GM18873 (cell line): ENCODE measurements around the gene C16orf74.

Experiments
- ATAC-seq: cut with Tn5 transposase; IDR thresholded peaks from one replicate; pipeline ENCODE4 v1.9.1; 2021; ENCODE audit warnings: mild to moderate bottlenecking, moderate library complexity, moderate number of reproducible peaks; ENCODE audit not compliant: unreplicated experiment, low FRiP score

C16orf74 gene

DNA sequence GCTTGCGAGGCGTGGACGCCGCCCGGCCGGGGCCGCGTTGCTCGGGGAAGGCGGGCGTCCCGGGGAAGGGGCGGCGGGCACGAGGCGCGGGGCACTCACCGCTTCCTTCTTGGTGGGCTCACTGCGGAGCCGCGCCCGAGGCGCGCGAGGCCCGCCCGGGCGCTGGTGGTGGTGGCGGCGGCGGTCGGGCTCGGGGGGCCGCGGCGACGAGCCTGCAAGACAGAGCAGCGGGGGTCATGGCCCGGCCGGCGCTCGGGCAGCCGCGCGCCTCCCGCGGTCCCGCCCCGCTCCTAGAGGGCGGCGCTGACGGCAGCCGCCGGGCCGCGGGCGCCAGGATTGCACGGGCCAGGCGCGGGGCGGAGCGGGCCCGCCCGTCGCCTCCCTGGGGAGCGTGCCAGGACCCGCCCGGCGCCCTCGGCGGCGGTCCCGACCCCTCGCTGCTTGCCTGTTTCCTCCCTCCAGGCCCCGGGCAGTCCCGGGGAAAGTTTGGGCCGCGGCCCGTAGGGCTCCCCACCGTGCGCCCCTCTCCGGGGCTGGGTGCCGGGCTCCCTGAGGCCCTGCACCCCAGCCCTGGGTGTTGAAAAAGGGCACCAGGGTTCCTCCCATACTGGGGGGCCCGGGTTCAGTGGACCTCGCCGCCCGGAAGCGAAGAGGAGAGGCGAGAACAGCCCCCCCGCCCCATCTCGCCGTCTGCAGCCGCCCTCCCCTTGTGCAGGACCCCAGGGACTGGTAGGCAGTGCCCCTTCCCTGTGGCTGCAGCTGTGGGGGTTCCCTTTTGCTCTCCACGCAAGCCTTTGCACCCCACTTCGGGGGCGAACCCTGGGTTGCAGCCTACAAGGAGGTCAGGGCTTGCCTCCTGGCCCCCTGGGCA, at the start of gene C16orf74:
TSS of gene C16orf74 (minus strand) at position 270 of the 871 bp plus-strand sequence. CDS start 15,879 bp downstream, outside the sequence.
- ATAC-seq = no peak

DNA sequence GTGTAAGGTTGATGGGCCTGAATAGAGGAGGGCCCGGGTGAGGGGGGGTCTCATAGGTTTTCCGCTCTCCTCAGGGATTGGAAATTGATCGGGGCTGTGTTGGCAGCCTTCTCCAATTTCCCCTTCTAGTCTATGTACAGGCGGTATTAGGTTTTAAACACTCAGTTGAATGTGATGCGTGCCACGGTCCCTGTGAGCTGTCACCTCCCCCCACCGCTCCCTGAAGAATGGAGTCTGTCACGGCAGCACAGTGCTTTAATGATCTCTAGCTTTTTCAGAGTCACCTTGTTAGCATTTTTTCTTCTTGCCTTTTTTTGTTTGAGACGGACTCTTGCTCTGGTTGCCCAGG, 49.4 kb upstream of the C16orf74 start:
- no peak for ATAC-seq

GRCh38 chr16:85799497-85800320, 48.8 kb upstream of the C16orf74 start, which contains the start of the genes COX4I1 and EMC8:
Gene COX4I1 (plus strand): TSS chr16:85799695. CDS start chr16:85801206, 1,511 bp downstream.
Gene EMC8 (minus strand): TSS chr16:85799544. CDS start chr16:85799295, 249 bp downstream.
- peak; percentile 62 for ATAC-seq

GRCh38 chr16:85798901-85799496, 48.1 kb upstream of the C16orf74 start:
- no peak for ATAC-seq

GRCh38 chr16:85798283-85798776, 47.4 kb upstream of the C16orf74 start:
- ATAC-seq = no peak

DNA sequence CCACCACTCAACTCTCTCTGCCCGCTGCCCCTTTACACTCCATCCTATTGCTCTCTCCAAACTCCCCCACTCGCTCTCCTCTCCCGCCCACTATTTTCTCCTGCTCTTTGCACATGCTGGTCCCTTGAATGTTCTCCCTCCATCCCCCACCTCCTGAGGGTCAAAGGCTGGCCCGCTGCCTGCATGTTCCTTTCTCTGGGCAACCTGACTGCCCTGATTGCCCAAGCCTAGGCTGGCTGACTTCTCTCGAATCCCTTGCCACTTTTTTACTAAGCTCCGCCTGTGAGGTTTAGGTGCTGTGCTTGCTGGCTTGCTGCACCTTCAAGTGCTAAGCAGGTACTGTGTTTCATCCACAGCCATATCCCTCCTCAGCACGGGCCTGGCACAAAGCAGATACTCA, 45.7 kb upstream of the C16orf74 start:
- ATAC-seq = no peak

DNA sequence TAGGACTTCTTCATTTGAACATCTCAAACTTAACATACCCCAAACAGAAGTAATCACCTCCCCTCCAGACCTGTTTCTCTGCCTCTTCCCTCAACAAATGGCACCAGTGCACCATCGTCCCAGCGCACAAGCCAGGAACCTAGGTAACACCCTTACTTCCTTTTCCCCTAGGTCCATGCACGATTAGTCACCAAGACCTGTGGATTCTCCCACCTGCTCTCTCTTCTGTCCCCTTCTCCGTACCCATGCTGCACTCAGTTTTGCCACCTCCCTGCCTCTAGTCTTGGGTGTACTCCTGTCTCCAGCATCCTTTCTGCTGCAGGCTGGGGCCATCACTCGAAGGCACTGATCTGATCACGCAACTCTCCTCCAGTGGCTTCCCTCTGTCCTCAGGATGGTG, 45.3 kb upstream of the C16orf74 start:
- ATAC-seq = no peak

DNA sequence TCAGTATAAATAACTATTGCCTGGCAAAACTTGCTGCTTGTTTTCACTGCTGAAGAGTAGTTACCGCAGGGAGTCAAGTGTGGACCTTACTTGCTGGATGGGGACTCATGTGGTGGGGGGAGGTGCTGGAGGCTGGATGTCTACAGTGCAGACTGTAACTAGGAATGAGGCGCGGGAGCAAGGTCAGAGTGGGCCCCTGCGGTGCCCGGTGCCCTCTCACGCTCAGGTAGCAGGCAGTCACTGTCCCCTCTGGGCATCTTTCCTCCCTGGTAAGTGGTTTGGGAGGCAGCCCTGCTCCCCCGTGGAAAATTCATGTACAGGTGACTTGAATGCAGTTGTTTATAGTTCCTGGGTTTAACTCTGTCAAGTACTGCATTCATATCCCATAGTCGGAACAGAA, 43.8 kb upstream of the C16orf74 start:
- no peak for ATAC-seq

- ATAC-seq = no peak
Observed at GRCh38 chr16:85793662-85794298, 42.9 kb upstream of the C16orf74 start.

DNA sequence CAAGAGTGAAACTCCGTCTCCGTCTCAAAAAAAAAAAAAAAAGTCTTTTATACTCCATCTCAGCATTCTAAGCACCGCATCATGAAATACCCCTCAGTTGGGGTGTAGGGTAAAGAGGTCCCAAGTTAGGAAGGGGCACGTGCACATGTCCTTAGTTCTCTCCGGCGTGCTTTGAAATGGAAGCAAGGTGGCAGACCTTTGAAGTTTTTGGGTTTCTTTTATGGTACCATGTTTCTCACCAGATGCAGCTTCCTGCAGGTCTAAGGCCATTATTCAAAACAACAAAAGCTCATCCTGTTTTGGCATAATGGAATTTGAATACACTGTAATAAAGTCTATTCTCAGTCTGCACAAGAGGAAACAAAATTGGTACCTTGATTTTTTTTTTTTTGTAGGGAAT, 38.9 kb upstream of the C16orf74 start:
- no peak for ATAC-seq

DNA sequence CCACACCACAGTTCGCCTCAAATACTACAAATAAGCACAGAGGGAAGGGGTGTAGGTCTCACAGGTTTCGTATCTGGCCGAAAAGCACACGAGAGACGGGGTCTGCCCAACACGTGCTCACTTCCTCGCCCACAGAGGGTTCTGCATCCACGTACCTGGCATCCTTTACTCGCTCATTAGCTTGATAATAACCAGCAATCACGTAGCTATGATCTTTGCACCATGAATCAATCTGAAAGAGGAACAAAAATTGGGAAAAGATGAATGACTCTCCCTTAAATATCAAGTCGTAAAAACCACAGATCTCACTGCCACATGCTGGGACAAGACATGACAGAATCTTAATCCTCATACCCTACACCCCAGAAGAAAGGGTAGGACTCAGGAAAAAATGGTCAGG, 37.9 kb upstream of the C16orf74 start:
- ATAC-seq = no peak

DNA sequence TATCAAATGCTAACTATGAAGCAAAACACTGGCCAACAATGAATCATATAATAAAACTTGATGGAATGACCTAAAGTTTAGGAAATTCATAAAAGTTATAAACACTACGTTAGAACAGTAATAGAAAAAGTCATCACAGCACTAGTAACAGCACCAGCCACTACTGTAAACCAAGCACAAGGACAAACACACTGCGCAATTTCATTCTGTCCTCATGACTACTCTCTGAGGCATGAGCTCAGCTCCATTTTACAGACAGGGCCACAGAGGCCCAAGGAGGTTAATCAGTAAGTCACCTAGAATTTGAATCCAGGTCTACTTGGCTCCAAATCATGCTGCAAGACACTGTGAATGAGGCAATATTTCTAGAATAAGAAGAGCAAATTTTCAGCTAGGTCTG, 35.0 kb upstream of the C16orf74 start:
- ATAC-seq = no peak

- no peak for ATAC-seq
Observed at GRCh38 chr16:85784813-85785212, 33.9 kb upstream of the C16orf74 start.

DNA sequence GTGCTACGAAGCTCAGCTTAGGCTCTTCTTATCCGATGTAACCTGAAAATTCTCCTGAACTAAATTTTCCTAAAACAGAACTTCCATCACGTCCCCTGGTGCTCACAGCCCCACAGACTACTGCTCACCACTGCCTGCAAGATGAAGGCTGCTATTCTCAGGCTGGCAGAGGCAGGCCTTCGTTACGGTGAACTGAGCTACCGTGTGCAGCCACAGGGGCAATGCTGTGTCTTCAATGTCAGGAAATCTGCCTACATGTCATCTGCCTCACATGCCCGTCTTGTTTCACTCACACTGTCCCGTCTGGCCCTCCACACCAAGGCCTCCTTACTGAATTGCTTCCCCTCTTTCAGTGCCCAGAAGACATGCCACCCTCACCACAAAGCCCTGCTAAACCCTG, 32.5 kb upstream of the C16orf74 start:
- ATAC-seq = no peak

DNA sequence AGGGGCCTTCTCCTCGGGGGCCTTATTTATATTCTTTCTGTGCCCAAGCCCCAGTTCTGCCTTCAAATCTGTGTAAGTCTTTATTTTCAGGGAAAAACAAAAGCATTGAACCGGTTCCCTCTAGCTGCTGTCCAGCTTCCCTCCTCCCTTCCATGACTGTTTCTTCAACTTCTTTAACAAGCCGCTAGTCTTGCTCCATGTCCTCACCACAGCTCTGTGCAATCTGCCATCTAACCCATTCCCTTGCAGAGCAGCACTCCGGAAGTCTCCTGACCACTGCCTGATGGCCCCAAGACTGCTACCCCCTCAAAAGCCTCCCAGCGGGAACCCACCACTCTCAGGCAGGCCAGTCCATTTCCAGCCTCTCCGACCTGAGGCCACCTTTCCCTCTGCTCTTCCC, 31.6 kb upstream of the C16orf74 start:
- no peak for ATAC-seq

- ATAC-seq = no peak
Observed at GRCh38 chr16:85781695-85782370, 30.9 kb upstream of the C16orf74 start.

- ATAC-seq = no peak
Observed at GRCh38 chr16:85781156-85781555, 30.3 kb upstream of the C16orf74 start.

DNA sequence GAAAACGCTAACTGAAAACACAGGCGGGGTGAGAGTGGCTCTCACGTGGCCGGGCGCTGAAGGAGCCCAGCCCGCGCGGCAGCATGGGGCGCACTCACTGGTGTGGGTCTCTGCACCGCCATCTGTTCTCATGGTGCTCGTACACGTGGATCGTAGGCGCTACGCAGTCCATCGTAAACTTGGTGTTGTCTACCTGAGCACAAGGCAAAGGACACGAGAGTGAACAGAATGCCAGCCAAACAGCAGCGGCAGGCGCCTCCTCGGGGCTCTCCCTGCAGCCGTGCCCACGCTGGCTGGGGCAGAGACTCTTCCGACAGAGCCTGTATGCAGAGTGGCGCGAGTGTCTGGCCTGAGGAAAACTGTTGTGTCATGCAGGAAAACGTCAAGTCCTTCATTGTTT, 29.4 kb upstream of the C16orf74 start:
- no peak for ATAC-seq

- no peak for ATAC-seq
Observed at GRCh38 chr16:85778873-85779272, 28.0 kb upstream of the C16orf74 start.
